Smooth muscle cell (in vitro differentiated cells): Measurements from ENCODE around the gene SLC25A4. TPM values are rescaled to one million over a fixed set of nuclear protein-coding genes. Genes with fewer than 3 reads are reported as not detected.

Experiments
- DNase-seq: peaks from one replicate; lab custom pipeline; 2025; ENCODE audit not compliant: unreplicated experiment; lab: John Stamatoyannopoulos, UW
- H2AFZ ChIP-seq: fragments of 200-600 bp; sonication (generic); 2 replicates; pipeline ENCODE4 v1.6.0; 2016; ENCODE audit warnings: antibody characterized with exemption, low read depth, mild to moderate bottlenecking
- H3F3A ChIP-seq: fragments of 200-600 bp; sonication (generic); 2 replicates; pipeline ENCODE4 v1.6.0; 2017; ENCODE audit warnings: antibody characterized with exemption, low read depth
- H3K27ac ChIP-seq: fragments of 200-600 bp; sonication (generic); 2 replicates; pipeline ENCODE4 v1.5.1; 2016; ENCODE audit warnings: low read depth, mild to moderate bottlenecking
- H3K27me3 ChIP-seq: fragments of 200-600 bp; sonication (generic); 2 replicates; pipeline ENCODE4 v1.6.1; 2016; ENCODE audit warnings: low read depth, mild to moderate bottlenecking
- H3K36me3 ChIP-seq: fragments of 200-600 bp; sonication (generic); 2 replicates; pipeline ENCODE4 v1.5.1; 2016; ENCODE audit warnings: low read depth
- H3K4me1 ChIP-seq: fragments of 200-600 bp; sonication (generic); 2 replicates; pipeline ENCODE4 v1.5.1; 2016; ENCODE audit warnings: low read depth
- H3K4me2 ChIP-seq: fragments of 200-600 bp; sonication (generic); 2 replicates; pipeline ENCODE4 v1.6.0; 2016; ENCODE audit warnings: mild to moderate bottlenecking
- H3K4me3 ChIP-seq: fragments of 200-600 bp; sonication (generic); 2 replicates; pipeline ENCODE4 v1.5.1; 2016; ENCODE audit warnings: mild to moderate bottlenecking
- H3K79me2 ChIP-seq: fragments of 200-600 bp; sonication (generic); 2 replicates; pipeline ENCODE4 v1.6.0; 2016; ENCODE audit warnings: low read depth, mild to moderate bottlenecking
- H3K9ac ChIP-seq: fragments of 200-600 bp; sonication (generic); 2 replicates; pipeline ENCODE4 v1.6.0; 2016; ENCODE audit warnings: low read depth
- H3K9me3 ChIP-seq: fragments of 200-600 bp; sonication (generic); replicated peaks from 2 replicates; pipeline ENCODE4 v1.5.1; 2016; ENCODE audit warnings: low read depth
- H4K20me1 ChIP-seq: fragments of 200-600 bp; sonication (generic); 2 replicates; pipeline ENCODE4 v1.6.0; 2016; ENCODE audit warnings: low read depth
- WGBS: methylation state at CpG from one replicate; pipeline ENCODE4 v1.1.7; 2016; ENCODE audit warnings: low lambda C conversion rate; 5-methylcytosine and 5-hydroxymethylcytosine counted together
- polyA plus RNA-seq: library from polyadenylated mRNA; unstranded; fragments of >200 nt; fragmentation: Nextera tagmentation; extraction: Ambion mirVana; gene quantifications from 2 replicates; pipeline ENCODE4 v1.2.1, GENCODE V29; 2016
- total RNA-seq: library from RNA; depleted of rRNA; stranded (reverse); fragments of >200 nt; gene quantifications from 2 replicates; pipeline ENCODE4 v1.2.3, GENCODE V29; 2014
- TF ChIP-seq, protein P1 (sequence below): fragments of 200-600 bp; sonication (generic); IDR thresholded peaks from 2 replicates; pipeline ENCODE4 v1.5.1; 2017; ENCODE audit warnings: borderline replicate concordance, mild to moderate bottlenecking, antibody characterized with exemption; ENCODE audit not compliant: insufficient read depth, poor library complexity, severe bottlenecking

Gene SLC25A4
- total and polyA plus RNA-seq, 2 experiments from 2014 or later: 16.0 to 19.0 TPM

DNA sequence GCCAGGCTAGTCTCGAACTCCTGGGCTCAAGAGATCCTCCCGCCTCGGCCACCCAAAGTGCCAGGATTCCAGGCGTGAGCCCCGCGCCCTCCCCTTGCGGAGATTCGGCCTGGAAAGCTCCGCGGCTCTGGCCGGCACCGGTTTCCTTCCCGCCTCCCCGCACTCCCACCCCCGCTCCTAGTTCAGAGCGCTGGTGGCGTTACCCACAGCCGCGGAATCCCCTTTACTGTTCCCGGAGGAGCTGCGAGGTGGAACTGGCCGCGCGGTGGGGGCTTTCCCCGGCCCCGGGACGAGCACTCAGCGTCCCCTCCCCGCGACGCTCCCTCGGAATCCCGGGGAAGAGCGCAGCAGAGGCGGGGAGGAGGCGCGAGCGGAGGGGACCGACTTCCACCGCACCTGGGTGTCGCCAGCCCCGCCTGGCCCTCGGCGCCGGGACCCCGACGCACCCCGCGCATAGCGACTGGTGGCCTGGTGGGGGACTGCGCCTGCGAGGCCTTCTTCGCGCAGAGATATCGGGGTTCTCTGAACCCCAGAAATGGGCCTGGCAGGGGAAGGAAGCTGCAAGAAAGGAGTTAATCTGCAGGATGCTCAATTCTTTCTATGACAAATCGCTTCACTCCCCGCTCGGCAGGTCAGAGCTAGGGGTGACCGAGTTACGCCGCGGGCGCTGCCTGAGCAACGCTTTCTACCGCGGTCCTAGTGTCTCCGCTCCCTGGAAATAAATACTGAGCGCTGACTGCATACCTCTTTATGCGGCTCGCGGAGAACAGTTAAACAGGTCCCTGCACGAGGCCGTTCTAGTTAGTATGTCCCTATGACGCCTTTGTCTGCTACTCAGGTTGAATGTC is 14.6 kb upstream of the SLC25A4 start:
- Histone ChIP-seq H3K36me3 (no peaks in the 10 kb centered on the region), H3K4me1 (no peaks in the 10 kb centered on the region), H3F3A (no peaks in the 10 kb centered on the region), H3K4me2 (peak overlapping the region; percentile 90), H3K79me2 (no peaks in the 10 kb centered on the region), H4K20me1 (no peaks in the 10 kb centered on the region), H3K9me3 (no peaks in the 10 kb centered on the region), H3K9ac (no peak overlapping the region), H2AFZ (peak overlapping the region; percentile 72), H3K27me3 (no peaks in the 10 kb centered on the region), H3K27ac (no peak overlapping the region), H3K4me3 (peak overlapping the region; percentile 60)
- TF ChIP-seq, protein P1, sequence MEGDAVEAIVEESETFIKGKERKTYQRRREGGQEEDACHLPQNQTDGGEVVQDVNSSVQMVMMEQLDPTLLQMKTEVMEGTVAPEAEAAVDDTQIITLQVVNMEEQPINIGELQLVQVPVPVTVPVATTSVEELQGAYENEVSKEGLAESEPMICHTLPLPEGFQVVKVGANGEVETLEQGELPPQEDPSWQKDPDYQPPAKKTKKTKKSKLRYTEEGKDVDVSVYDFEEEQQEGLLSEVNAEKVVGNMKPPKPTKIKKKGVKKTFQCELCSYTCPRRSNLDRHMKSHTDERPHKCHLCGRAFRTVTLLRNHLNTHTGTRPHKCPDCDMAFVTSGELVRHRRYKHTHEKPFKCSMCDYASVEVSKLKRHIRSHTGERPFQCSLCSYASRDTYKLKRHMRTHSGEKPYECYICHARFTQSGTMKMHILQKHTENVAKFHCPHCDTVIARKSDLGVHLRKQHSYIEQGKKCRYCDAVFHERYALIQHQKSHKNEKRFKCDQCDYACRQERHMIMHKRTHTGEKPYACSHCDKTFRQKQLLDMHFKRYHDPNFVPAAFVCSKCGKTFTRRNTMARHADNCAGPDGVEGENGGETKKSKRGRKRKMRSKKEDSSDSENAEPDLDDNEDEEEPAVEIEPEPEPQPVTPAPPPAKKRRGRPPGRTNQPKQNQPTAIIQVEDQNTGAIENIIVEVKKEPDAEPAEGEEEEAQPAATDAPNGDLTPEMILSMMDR: no peak
- peak; percentile 19 for DNase-seq
- WGBS: 2% methylated on average over 72 of the region's 74 CpGs

DNA sequence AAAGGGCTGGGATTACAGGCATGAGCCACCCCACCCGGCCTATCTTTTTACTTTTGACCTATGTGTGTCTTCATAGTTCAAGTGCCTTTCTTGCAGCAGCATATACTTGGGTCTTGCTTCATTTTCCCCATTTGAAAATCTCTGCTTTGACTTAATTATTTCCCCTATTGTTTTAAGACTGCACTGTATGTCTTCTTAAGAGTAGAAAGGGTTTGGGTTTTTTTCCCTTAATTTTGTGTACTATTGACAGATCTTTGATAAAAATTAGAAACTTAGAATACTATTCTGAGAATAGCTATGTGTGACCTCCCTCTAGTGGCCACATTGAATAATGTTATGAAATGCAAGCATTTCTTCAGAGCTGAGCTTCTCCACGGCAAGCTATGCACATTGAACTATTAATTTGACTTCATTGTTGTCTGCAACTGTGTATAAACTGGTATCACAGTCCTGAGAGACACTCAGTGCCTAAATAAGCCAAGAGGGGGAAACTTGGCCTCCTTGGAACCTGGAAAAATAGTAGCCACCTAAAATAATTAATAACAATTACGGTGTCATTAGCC is 8.7 kb upstream of the SLC25A4 start:
- no peak overlapping the region for H3K4me3 ChIP-seq
- no peaks in the 10 kb centered on the region for H3K36me3 ChIP-seq
- WGBS: 48% methylated on average over 3 of the region's 3 CpGs
- no peaks in the 10 kb centered on the region for H3K79me2 ChIP-seq
- no peak overlapping the region for H2AFZ ChIP-seq
- no peaks in the 10 kb centered on the region for H4K20me1 ChIP-seq
- no peaks in the 10 kb centered on the region for H3F3A ChIP-seq
- DNase-seq: no peak
- no peak overlapping the region for H3K9ac ChIP-seq
- no peaks in the 10 kb centered on the region for H3K9me3 ChIP-seq
- H3K4me2 ChIP-seq: no peak overlapping the region
- H3K27ac ChIP-seq: no peak overlapping the region
- TF ChIP-seq, protein P1: peak; percentile 85
- no peaks in the 10 kb centered on the region for H3K27me3 ChIP-seq
- H3K4me1 ChIP-seq: no peaks in the 10 kb centered on the region

DNA sequence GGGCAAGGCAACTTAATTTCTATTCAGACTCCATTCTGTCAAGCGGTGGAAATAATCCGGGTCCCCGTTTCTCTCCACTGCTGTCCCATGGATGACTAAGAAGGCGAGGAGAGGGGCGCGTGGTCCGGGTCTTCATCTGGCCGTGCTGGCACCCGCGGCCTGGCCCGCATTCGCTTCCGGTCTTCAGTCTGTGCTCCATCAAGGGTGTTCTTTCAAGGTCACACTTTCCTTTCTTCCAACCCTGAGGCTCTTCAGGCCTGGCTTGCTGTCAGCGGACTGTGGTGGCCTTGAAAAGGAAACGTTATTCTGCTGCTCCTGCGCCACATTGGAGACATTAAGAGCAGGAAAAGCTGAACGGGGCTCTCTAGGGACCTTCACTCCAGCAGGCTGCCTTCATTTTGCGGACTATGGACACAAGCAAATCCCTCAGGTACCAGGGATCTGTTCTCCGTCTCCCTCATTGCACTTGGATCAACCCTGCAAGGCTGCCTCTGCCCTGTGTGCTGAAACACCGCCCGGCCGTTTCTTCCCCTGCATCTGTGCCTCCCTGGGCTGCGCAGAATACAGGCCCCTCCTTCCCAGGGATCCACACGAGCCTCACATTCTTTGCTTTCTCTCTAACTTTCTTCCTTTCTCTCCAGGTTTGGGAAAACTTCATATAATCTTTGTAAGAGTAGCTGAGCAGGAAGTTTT is 5.7 kb upstream of the SLC25A4 start:
- no peaks in the 10 kb centered on the region for H3K9me3 ChIP-seq
- H3K27me3 ChIP-seq: no peaks in the 10 kb centered on the region
- no peak overlapping the region for H3K4me3 ChIP-seq
- TF ChIP-seq, protein P1: no peak
- H4K20me1 ChIP-seq: no peaks in the 10 kb centered on the region
- H3K4me2 ChIP-seq: no peak overlapping the region
- H2AFZ ChIP-seq: no peak overlapping the region
- H3K79me2 ChIP-seq: no peaks in the 10 kb centered on the region
- WGBS: 93% methylated on average over 24 of the region's 24 CpGs
- DNase-seq: no peak
- no peak overlapping the region for H3K27ac ChIP-seq
- H3K36me3 ChIP-seq: no peaks in the 10 kb centered on the region
- no peak overlapping the region for H3K9ac ChIP-seq
- H3F3A ChIP-seq: no peaks in the 10 kb centered on the region
- peaks cover under 1% of the 10 kb centered on the region for H3K4me1 ChIP-seq
